GM12878 (cell line): ENCODE results near the gene F12. TPM values are rescaled to one million over a fixed set of nuclear protein-coding genes. Genes with fewer than 3 reads are reported as not detected.

Experiments
- ATAC-seq: fragments of 200-7000 bp; cut with Tn5 transposase; 3 replicates; pipeline ENCODE4 v1.9.1; 2020; ENCODE audit warnings: mild to moderate bottlenecking, moderate library complexity
- BruUV-seq: library from RNA; stranded (reverse); fragments of 400-500 nt; replicated peaks from 2 replicates; lab custom pipeline; 2021; lab: Mats Ljungman, UMichigan
- CTCF ChIA-PET: fragments of 300-600 bp; sonication (Branson Sonifier 250); formaldehyde crosslinking; extraction: SDS; loops from one replicate; lab custom pipeline; 2021; ENCODE audit warnings: inconsistent platforms; lab: Yijun Ruan, JAX
- POLR2A ChIA-PET: fragments of 350-600 bp; formaldehyde crosslinking; extraction: SDS; loops from one replicate; lab custom pipeline; 2021; ENCODE audit warnings: inconsistent platforms; lab: Charles Lee
- RAD21 ChIA-PET: fragments of 300-600 bp; sonication (Branson Sonifier 250); formaldehyde crosslinking; loops from one replicate; lab custom pipeline; 2023; ENCODE audit warnings: antibody characterized with exemption; ENCODE audit not compliant: unreplicated experiment; lab: Charles Lee
- SMC1A ChIA-PET: fragments of 300-600 bp; sonication (Branson Sonifier 250); formaldehyde crosslinking; loops from one replicate; lab custom pipeline; 2023; ENCODE audit not compliant: unreplicated experiment, uncharacterized antibody; lab: Charles Lee
- DNase-seq: peaks from one replicate; pipeline ENCODE4 v3.0.0-alpha.2; 2011; ENCODE audit warnings: low read depth, low spot score
- FAIRE-seq: peaks from 3 replicates; lab custom pipeline; 2011; peaks lifted over from hg19 to GRCh38; lab: Jason Lieb, UNC
- H2AFZ ChIP-seq: 2 replicates; pipeline ENCODE4 v1.6.0; 2011; ENCODE audit warnings: low read depth, low read length, control low read depth; ENCODE audit not compliant: control insufficient read depth
- H3K27ac ChIP-seq: 2 replicates; pipeline ENCODE4 v1.5.1; 2011; ENCODE audit warnings: control low read depth; ENCODE audit not compliant: control insufficient read depth, insufficient read depth
- H3K27me3 ChIP-seq, 2 experiments: replicated peaks in 1 of 2; 2 replicates each; pipeline versions ENCODE4 v1.6.0 to v1.6.1; 2011; ENCODE audit warnings: low read length in 1 of 2; ENCODE audit not compliant: control insufficient read depth in 2 of 2, insufficient read depth in 2 of 2
- H3K36me3 ChIP-seq, 2 experiments: 2 replicates each; pipeline ENCODE4 v1.5.1; 2011; ENCODE audit warnings: low read length in 1 of 2; ENCODE audit not compliant: control insufficient read depth in 2 of 2, insufficient read depth in 2 of 2
- H3K4me1 ChIP-seq: 2 replicates; pipeline ENCODE4 v1.6.1; 2011; ENCODE audit warnings: mild to moderate bottlenecking, low read length, moderate library complexity, mixed read lengths; ENCODE audit not compliant: control insufficient read depth, insufficient read depth
- H3K4me2 ChIP-seq: 2 replicates; pipeline ENCODE4 v1.6.0; 2011; ENCODE audit warnings: control low read depth; ENCODE audit not compliant: control insufficient read depth, insufficient read depth
- H3K4me3 ChIP-seq: fragments of 200-600 bp; sonication (generic); 2 replicates; pipeline ENCODE4 v1.5.1; 2016
- H3K79me2 ChIP-seq: 2 replicates; pipeline ENCODE4 v1.6.0; 2011; ENCODE audit warnings: low read length; ENCODE audit not compliant: control insufficient read depth, insufficient read depth
- H3K9ac ChIP-seq: 2 replicates; pipeline ENCODE4 v1.8.0; 2011; ENCODE audit warnings: low read length, control low read depth, mixed read lengths; ENCODE audit not compliant: control insufficient read depth, insufficient read depth
- H3K9me3 ChIP-seq: replicated peaks from 3 replicates; pipeline ENCODE4 v1.5.1; 2011; ENCODE audit warnings: mild to moderate bottlenecking, low read length; ENCODE audit not compliant: control insufficient read depth, insufficient read depth
- H4K20me1 ChIP-seq: 2 replicates; pipeline ENCODE4 v1.6.0; 2011; ENCODE audit not compliant: control insufficient read depth, insufficient read depth
- BCLAF1 ChIP-seq: fragments of 450-650 bp; IDR thresholded peaks from 2 replicates; pipeline ENCODE4 v1.6.1; 2017; ENCODE audit warnings: antibody characterized with exemption, mild to moderate bottlenecking, moderate library complexity
- BMI1 ChIP-seq: fragments of 450-650 bp; IDR thresholded peaks from 2 replicates; pipeline ENCODE4 v1.6.1; 2016; ENCODE audit warnings: mild to moderate bottlenecking, moderate library complexity, borderline replicate concordance
- CHD2 ChIP-seq: IDR thresholded peaks from 2 replicates; pipeline ENCODE4 v1.6.1; 2011; ENCODE audit warnings: low read depth, low read length, improper control_type of control experiment, borderline replicate concordance
- POLR2AphosphoS2 ChIP-seq: IDR thresholded peaks from 2 replicates; pipeline ENCODE4 v1.6.1; 2011; ENCODE audit warnings: low read depth, mild to moderate bottlenecking, low read length, improper control_type of control experiment, moderate library complexity
- RUNX3 ChIP-seq: IDR thresholded peaks from 2 replicates; pipeline ENCODE4 v1.6.1; 2012; ENCODE audit warnings: low read length, inconsistent platforms
- SPI1 ChIP-seq: IDR thresholded peaks from 2 replicates; pipeline ENCODE4 v1.6.1; 2011; ENCODE audit warnings: low read depth, mild to moderate bottlenecking, low read length, moderate library complexity, borderline replicate concordance; ENCODE audit not compliant: insufficient read depth
- WGBS: methylation state at CpG from one replicate; pipeline ENCODE4 v1.1.6; 2016; ENCODE audit warnings: low lambda C conversion rate; ENCODE audit not compliant: insufficient replicate concordance, insufficient coverage; ENCODE audit errors: missing lambda C conversion rate; 5-methylcytosine and 5-hydroxymethylcytosine counted together
- in situ Hi-C: fragments of 300-500 bp; cut with MboI; formaldehyde crosslinking; loops from 9 replicates; pipeline ENCODE4 v1.14.3; 2018; ENCODE audit warnings: mixed read lengths
- intact Hi-C: fragments of 100-400 bp; cut with micrococcal nuclease; formaldehyde crosslinking; loops from one replicate; pipeline ENCODE4 v1.14.2; 2022; ENCODE audit not compliant: unreplicated experiment
- polyA plus RNA-seq, 11 experiments: library from polyadenylated mRNA; depleted of rRNA in 4 of 11; unstranded in 6 of 11; stranded (reverse) in 5 of 11; fragments of >200 nt; fragmentation: Nextera tagmentation in 4 of 11; fragmentation: Illumina TruSeq in 1 of 11; extraction: Ambion mirVana in 4 of 11; extraction: Trizol in 1 of 11; gene quantifications; 1 replicate in 1 of 11; 2 replicates in 10 of 11; pipeline versions ENCODE4 v1.2.1 to v1.2.3, GENCODE V29; 2011 to 2016; ENCODE audit warnings: inconsistent platforms in 2 of 11, missing spikeins in 2 of 11, low read depth in 1 of 11
- total RNA-seq, 4 experiments: library from RNA; depleted of rRNA in 3 of 4; stranded (reverse); fragments of >200 nt in 3 of 4; fragmentation: Illumina TruSeq in 1 of 4; extraction: Trizol in 1 of 4; gene quantifications; 2 replicates each; pipeline versions ENCODE4 v1.2.1 to v1.2.3, GENCODE V29; 2013 to 2021
- TF ChIP-seq, protein P1 (sequence below): fragments of 450-650 bp; IDR thresholded peaks from 2 replicates; pipeline ENCODE4 v1.6.1; 2016; ENCODE audit warnings: mild to moderate bottlenecking, moderate library complexity, borderline replicate concordance
- TF ChIP-seq, protein P2 (sequence below): fragments of 450-650 bp; IDR thresholded peaks from 2 replicates; pipeline ENCODE4 v1.6.1; 2016; ENCODE audit warnings: mild to moderate bottlenecking

F12 gene
- total and polyA plus RNA-seq, 10 of the 15 experiments (the other 5 are each of a cell fraction or from before 2014, with no cell fraction given) = 0.25 to 11.3 (median 5.5) TPM

- TF ChIP-seq, protein P1, sequence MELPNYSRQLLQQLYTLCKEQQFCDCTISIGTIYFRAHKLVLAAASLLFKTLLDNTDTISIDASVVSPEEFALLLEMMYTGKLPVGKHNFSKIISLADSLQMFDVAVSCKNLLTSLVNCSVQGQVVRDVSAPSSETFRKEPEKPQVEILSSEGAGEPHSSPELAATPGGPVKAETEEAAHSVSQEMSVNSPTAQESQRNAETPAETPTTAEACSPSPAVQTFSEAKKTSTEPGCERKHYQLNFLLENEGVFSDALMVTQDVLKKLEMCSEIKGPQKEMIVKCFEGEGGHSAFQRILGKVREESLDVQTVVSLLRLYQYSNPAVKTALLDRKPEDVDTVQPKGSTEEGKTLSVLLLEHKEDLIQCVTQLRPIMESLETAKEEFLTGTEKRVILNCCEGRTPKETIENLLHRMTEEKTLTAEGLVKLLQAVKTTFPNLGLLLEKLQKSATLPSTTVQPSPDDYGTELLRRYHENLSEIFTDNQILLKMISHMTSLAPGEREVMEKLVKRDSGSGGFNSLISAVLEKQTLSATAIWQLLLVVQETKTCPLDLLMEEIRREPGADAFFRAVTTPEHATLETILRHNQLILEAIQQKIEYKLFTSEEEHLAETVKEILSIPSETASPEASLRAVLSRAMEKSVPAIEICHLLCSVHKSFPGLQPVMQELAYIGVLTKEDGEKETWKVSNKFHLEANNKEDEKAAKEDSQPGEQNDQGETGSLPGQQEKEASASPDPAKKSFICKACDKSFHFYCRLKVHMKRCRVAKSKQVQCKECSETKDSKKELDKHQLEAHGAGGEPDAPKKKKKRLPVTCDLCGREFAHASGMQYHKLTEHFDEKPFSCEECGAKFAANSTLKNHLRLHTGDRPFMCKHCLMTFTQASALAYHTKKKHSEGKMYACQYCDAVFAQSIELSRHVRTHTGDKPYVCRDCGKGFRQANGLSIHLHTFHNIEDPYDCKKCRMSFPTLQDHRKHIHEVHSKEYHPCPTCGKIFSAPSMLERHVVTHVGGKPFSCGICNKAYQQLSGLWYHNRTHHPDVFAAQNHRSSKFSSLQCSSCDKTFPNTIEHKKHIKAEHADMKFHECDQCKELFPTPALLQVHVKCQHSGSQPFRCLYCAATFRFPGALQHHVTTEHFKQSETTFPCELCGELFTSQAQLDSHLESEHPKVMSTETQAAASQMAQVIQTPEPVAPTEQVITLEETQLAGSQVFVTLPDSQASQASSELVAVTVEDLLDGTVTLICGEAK = no peak
- TF ChIP-seq, protein P2, sequence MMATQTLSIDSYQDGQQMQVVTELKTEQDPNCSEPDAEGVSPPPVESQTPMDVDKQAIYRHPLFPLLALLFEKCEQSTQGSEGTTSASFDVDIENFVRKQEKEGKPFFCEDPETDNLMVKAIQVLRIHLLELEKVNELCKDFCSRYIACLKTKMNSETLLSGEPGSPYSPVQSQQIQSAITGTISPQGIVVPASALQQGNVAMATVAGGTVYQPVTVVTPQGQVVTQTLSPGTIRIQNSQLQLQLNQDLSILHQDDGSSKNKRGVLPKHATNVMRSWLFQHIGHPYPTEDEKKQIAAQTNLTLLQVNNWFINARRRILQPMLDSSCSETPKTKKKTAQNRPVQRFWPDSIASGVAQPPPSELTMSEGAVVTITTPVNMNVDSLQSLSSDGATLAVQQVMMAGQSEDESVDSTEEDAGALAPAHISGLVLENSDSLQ = no peak
- TF ChIP-seq RUNX3 (no peak), POLR2AphosphoS2 (no peak)
Observed at GRCh38 chr5:177409043-177409801, at the start of gene F12 (continued).

- Histone ChIP-seq H3K27ac (no peak overlapping the region), H3K27me3 (no peaks in the 10 kb centered on the region), H3K36me3 (no peaks in the 10 kb centered on the region), H3K4me2 (no peak overlapping the region), H3K79me2 (no peaks in the 10 kb centered on the region; the same call in 1 of the 2 replicates), H3K4me3 (no peak overlapping the region), H3K9me3 (no peaks in the 10 kb centered on the region), H3K9ac (no peak overlapping the region), H2AFZ (no peak overlapping the region), H4K20me1 (no peaks in the 10 kb centered on the region), H3K4me1 (peaks cover 2% of the 10 kb centered on the region)
- ChIA-PET CTCF (interaction anchor here (1.3 kb wide), 1 partner anchor 69 kb away, joined by 3 read pairs; no protein-coding TSS in a partner anchor), RAD21 (no interaction called here), POLR2A (interaction anchor here (1.1 kb wide), 1 partner anchor 71 kb away, joined by 3 read pairs; no protein-coding TSS in a partner anchor), SMC1A (no interaction called here)
- in situ Hi-C loops = no loop called here
- DNase-seq (no peak), ATAC-seq (no peak), FAIRE-seq (no peak)
- 74% methylated on average over 14 of the region's 14 CpGs for WGBS
- intact Hi-C loops = no loop called here
- no TSS peak for BruUV-seq
- TF ChIP-seq BMI1 (peak; percentile 46; the same call in 1 of the 2 replicates), CHD2 (no peak), SPI1 (no peak), BCLAF1 (no peak)
Observed at GRCh38 chr5:177458912-177459350, 49.6 kb upstream of the F12 start.
